ENCODE data around the gene SUCNR1.
"Not testable (repeated sequence)": the region's sequence is repeated elsewhere in the genome, so short reads cannot be mapped to it uniquely, and the experiment has no call there.

SUCNR1 gene

GRCh38 chr3:151873398-151873797 is at the start of gene SUCNR1:
SUCNR1 (plus strand) TSS chr3:151873643; CDS start chr3:151879893, 6,250 bp downstream.
- no peak for DNase-seq

GRCh38 chr3:151827816-151828215 is 45.6 kb upstream of the SUCNR1 start:
- in situ Hi-C loops (cut with HindIII; ENCODE audit: low pct_ligation_motif_present, low pct_unique_long_range_greater_than_20kb, low sequenced_read_pairs), result no loop called here
- DNase-seq, result no peak

More at GRCh38 chr3:151873398-151873797, at the start of gene SUCNR1:
- in situ Hi-C loops (cut with HindIII; ENCODE audit: low pct_ligation_motif_present, low pct_unique_long_range_greater_than_20kb, low sequenced_read_pairs), result no loop called here

- in situ Hi-C loops (cut with HindIII; ENCODE audit: low pct_ligation_motif_present, low pct_unique_long_range_greater_than_20kb, low sequenced_read_pairs), result no loop called here
- peak; percentile 25 for DNase-seq
Observed at GRCh38 chr3:151835751-151836525, 37.5 kb upstream of the SUCNR1 start.

- in situ Hi-C loops (cut with HindIII; ENCODE audit: low pct_ligation_motif_present, low pct_unique_long_range_greater_than_20kb, low sequenced_read_pairs), result no loop called here
Observed at GRCh38 chr3:151837057-151837456, 36.4 kb upstream of the SUCNR1 start.

GRCh38 chr3:151838574-151839312 is 34.7 kb upstream of the SUCNR1 start:
- DNase-seq, result peak; percentile 75
- in situ Hi-C loops (cut with HindIII; ENCODE audit: low pct_ligation_motif_present, low pct_unique_long_range_greater_than_20kb, low sequenced_read_pairs), result no loop called here

More at GRCh38 chr3:151837057-151837456, 36.4 kb upstream of the SUCNR1 start:
- DNase-seq, result peak; percentile 82

GRCh38 chr3:151839313-151839631 is 34.2 kb upstream of the SUCNR1 start:
- in situ Hi-C loops (cut with HindIII; ENCODE audit: low pct_ligation_motif_present, low pct_unique_long_range_greater_than_20kb, low sequenced_read_pairs), result no loop called here
- DNase-seq, result no peak

- no peak for DNase-seq
- in situ Hi-C loops (cut with HindIII; ENCODE audit: low pct_ligation_motif_present, low pct_unique_long_range_greater_than_20kb, low sequenced_read_pairs), result no loop called here
Observed at GRCh38 chr3:151841801-151842200, 31.6 kb upstream of the SUCNR1 start.

- in situ Hi-C loops (cut with HindIII; ENCODE audit: low pct_ligation_motif_present, low pct_unique_long_range_greater_than_20kb, low sequenced_read_pairs), result no loop called here
- no peak for DNase-seq
Observed at GRCh38 chr3:151843275-151843674, 30.2 kb upstream of the SUCNR1 start.

- no peak for DNase-seq
- in situ Hi-C loops (cut with HindIII; ENCODE audit: low pct_ligation_motif_present, low pct_unique_long_range_greater_than_20kb, low sequenced_read_pairs), result no loop called here
Observed at GRCh38 chr3:151845306-151845905, 28.0 kb upstream of the SUCNR1 start.

GRCh38 chr3:151850065-151850464 is 23.4 kb upstream of the SUCNR1 start:
- in situ Hi-C loops (cut with HindIII; ENCODE audit: low pct_ligation_motif_present, low pct_unique_long_range_greater_than_20kb, low sequenced_read_pairs), result not testable (repeated sequence)

GRCh38 chr3:151852074-151852811 is 21.2 kb upstream of the SUCNR1 start:
- in situ Hi-C loops (cut with HindIII; ENCODE audit: low pct_ligation_motif_present, low pct_unique_long_range_greater_than_20kb, low sequenced_read_pairs), result no loop called here
- DNase-seq, result no peak

More at GRCh38 chr3:151850065-151850464, 23.4 kb upstream of the SUCNR1 start:
- DNase-seq, result not testable (repeated sequence)

- in situ Hi-C loops (cut with HindIII; ENCODE audit: low pct_ligation_motif_present, low pct_unique_long_range_greater_than_20kb, low sequenced_read_pairs), result no loop called here
- no peak for DNase-seq
Observed at GRCh38 chr3:151856118-151856517, 17.3 kb upstream of the SUCNR1 start.

GRCh38 chr3:151856641-151857040 is 16.8 kb upstream of the SUCNR1 start:
- in situ Hi-C loops (cut with HindIII; ENCODE audit: low pct_ligation_motif_present, low pct_unique_long_range_greater_than_20kb, low sequenced_read_pairs), result no loop called here
- no peak for DNase-seq

- no peak for DNase-seq
- in situ Hi-C loops (cut with HindIII; ENCODE audit: low pct_ligation_motif_present, low pct_unique_long_range_greater_than_20kb, low sequenced_read_pairs), result no loop called here
Observed at GRCh38 chr3:151859233-151859673, 14.2 kb upstream of the SUCNR1 start.

GRCh38 chr3:151859905-151860304 is 13.5 kb upstream of the SUCNR1 start:
- in situ Hi-C loops (cut with HindIII; ENCODE audit: low pct_ligation_motif_present, low pct_unique_long_range_greater_than_20kb, low sequenced_read_pairs), result no loop called here
- DNase-seq, result no peak

GRCh38 chr3:151863611-151864010 is 9.8 kb upstream of the SUCNR1 start:
- in situ Hi-C loops (cut with HindIII; ENCODE audit: low pct_ligation_motif_present, low pct_unique_long_range_greater_than_20kb, low sequenced_read_pairs), result no loop called here
- DNase-seq, result no peak

- in situ Hi-C loops (cut with HindIII; ENCODE audit: low pct_ligation_motif_present, low pct_unique_long_range_greater_than_20kb, low sequenced_read_pairs), result no loop called here
- DNase-seq, result peak; percentile 7
Observed at GRCh38 chr3:151864423-151865101, 8.9 kb upstream of the SUCNR1 start.

- in situ Hi-C loops (cut with HindIII; ENCODE audit: low pct_ligation_motif_present, low pct_unique_long_range_greater_than_20kb, low sequenced_read_pairs), result no loop called here
- DNase-seq, result no peak
Observed at GRCh38 chr3:151866711-151867410, 6.6 kb upstream of the SUCNR1 start.
